Urinary bladder (tissue), 4 donors: Measurements from ENCODE around the gene KDM6A. TPM values are rescaled to one million over a fixed set of nuclear protein-coding genes. Genes with fewer than 3 reads are reported as not detected.
"Not testable (repeated sequence)": the region's sequence is repeated elsewhere in the genome, so short reads cannot be mapped to it uniquely, and the experiment has no call there.

Experiments
- DNase-seq: peaks from one replicate; pipeline ENCODE4 v3.0.0-alpha.2; 2015; ENCODE audit errors: extremely low spot score
- H3K27ac ChIP-seq: one replicate; pipeline ENCODE4 v1.5.1; 2013; ENCODE audit warnings: low read depth, mild to moderate bottlenecking, moderate library complexity
- H3K36me3 ChIP-seq: one replicate; pipeline ENCODE4 v1.6.1; 2013; ENCODE audit warnings: mild to moderate bottlenecking, moderate library complexity; ENCODE audit not compliant: insufficient read depth
- H3K4me1 ChIP-seq: one replicate; pipeline ENCODE4 v1.6.1; 2013; ENCODE audit warnings: mild to moderate bottlenecking, moderate library complexity; ENCODE audit not compliant: insufficient read depth
- H3K4me3 ChIP-seq: one replicate; pipeline ENCODE4 v1.5.1; 2013; ENCODE audit warnings: low read depth, low read length
- WGBS: extraction: QIAGEN DNeasy Blood & Tissue Kit; methylation state at CpG from one replicate; pipeline ENCODE4 v1.1.7; 2013; 5-methylcytosine and 5-hydroxymethylcytosine counted together
- polyA plus RNA-seq: library from polyadenylated mRNA; stranded (reverse); fragments of 200-250 nt; gene quantifications from one replicate; pipeline ENCODE4 v1.2.3, GENCODE V29; 2013
- total RNA-seq: library from RNA; depleted of rRNA; stranded (reverse); fragments of >200 nt; gene quantifications from one replicate; pipeline ENCODE4 v1.2.3, GENCODE V29; 2014
- donor health status: healthy with polysubstance abuse.
- donor health status: healthy.

Gene KDM6A
- total and polyA plus RNA-seq, 2 donors: 9.9 to 119 TPM

DNA sequence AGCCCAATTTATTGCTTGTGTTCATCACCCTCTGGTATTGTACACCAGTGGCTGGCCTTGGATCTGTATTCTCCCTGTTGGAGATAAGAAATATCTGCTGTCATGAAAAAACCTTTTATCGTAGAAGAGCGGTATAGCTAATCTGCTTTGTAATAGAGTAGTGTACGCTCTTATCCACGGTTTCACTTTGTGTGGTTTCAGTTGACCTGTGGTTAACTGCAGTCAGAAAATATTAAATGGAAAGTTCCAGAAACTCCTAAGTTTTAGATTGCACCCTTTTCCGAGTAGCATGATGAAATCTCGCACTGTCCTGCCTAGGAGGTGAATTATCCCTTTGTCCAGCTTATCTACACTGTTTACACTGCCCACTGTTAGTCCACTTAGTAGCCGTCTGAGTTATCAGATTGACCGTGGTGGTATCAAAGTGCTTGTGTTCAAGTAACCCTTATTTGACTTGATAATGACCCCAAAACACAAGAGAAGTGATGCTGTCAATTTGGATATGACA is 42.4 kb downstream of the KDM6A start:
- H3K4me3 ChIP-seq: no peak overlapping the region
- no peak overlapping the region for H3K27ac ChIP-seq
- H3K36me3 ChIP-seq: no peaks in the 10 kb centered on the region
- DNase-seq: no peak
- 20% methylated on average over 8 of the region's 8 CpGs for WGBS
- no peaks in the 10 kb centered on the region for H3K4me1 ChIP-seq

DNA sequence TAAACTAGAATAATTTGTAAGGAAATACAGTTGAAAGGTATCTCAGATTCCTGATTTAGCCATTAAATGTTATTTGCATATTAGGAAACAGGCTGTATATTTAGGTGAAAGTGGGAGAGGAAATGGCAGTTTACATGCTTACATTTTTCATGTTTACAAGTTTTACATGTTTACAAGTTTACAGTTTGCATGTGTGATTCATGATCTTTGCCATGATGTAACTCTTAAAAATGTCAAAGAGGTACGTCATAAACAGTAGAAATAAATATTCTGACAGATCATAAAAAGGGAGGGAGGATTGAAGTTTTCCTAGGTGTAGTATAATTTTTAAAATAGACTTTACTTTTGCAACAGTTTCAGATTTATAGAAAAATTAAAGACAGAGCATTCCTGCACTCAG is 45.7 kb downstream of the KDM6A start:
- Histone ChIP-seq H3K4me1 (no peaks in the 10 kb centered on the region), H3K36me3 (no peaks in the 10 kb centered on the region), H3K27ac (no peak overlapping the region), H3K4me3 (no peak overlapping the region)
- DNase-seq: no peak
- 29% methylated on average over 1 of the region's 1 CpG for WGBS

DNA sequence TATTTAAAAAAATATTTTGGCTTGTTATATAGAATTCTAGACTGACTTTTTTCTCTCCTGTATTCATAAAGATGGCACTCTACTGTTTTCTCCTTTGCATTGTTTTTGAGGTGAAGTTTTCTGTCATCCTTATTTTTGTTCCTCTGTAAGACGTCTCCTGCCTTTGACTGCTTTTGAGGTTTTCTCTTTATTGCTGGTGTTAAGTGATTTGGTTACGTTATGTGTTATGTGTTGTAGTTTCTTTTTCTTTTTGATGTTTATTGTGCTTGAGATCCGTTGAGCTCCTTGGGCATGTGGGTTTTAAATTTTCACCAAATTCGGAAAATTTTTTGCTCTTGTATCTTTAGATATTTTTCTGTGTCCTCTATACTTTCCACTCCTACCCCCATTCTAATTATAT is 50.0 kb downstream of the KDM6A start:
- no peaks in the 10 kb centered on the region for H3K36me3 ChIP-seq
- peaks cover 2% of the 10 kb centered on the region for H3K4me1 ChIP-seq
- no peak overlapping the region for H3K27ac ChIP-seq
- WGBS: 74% methylated on average over 4 of the region's 4 CpGs
- H3K4me3 ChIP-seq: no peak overlapping the region
- DNase-seq: no peak

DNA sequence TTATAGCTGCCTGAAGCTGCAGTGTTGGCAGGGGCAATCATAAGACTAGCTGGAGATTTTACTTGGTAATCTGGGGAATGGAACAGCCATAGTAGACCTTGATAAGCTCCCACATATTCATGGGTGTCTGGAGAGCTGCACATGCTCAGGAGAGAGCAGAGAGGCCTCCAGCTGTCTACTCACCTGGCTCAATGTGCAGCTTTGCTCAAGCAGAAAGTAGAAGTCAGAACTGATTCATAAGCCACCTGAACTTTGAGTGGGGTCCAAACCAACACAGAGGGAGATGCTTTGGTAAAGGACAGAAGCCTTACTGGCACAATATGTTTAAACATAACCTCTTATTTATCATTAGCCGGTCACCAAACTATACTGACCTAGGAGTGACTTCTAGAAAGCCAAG is 54.4 kb downstream of the KDM6A start:
- Histone ChIP-seq H3K4me1 (peaks cover 2% of the 10 kb centered on the region), H3K4me3 (no peak overlapping the region), H3K36me3 (no peaks in the 10 kb centered on the region), H3K27ac (no peak overlapping the region)
- DNase-seq: no peak
- WGBS: 76% methylated on average over 1 of the region's 1 CpG

GRCh38 chrX:44931441-44931973 is 58.5 kb downstream of the KDM6A start:
- Histone ChIP-seq H3K4me3 (no peak overlapping the region), H3K4me1 (no peaks in the 10 kb centered on the region), H3K36me3 (no peaks in the 10 kb centered on the region), H3K27ac (no peak overlapping the region)
- DNase-seq: no peak
- 88% methylated on average over 4 of the region's 4 CpGs for WGBS

- Histone ChIP-seq H3K27ac (no peak overlapping the region), H3K36me3 (no peaks in the 10 kb centered on the region), H3K4me1 (no peaks in the 10 kb centered on the region), H3K4me3 (no peak overlapping the region)
- DNase-seq: no peak
- WGBS: 84% methylated on average over 4 of the region's 4 CpGs
Measured at GRCh38 chrX:44935172-44935571, 62.2 kb downstream of the KDM6A start.

DNA sequence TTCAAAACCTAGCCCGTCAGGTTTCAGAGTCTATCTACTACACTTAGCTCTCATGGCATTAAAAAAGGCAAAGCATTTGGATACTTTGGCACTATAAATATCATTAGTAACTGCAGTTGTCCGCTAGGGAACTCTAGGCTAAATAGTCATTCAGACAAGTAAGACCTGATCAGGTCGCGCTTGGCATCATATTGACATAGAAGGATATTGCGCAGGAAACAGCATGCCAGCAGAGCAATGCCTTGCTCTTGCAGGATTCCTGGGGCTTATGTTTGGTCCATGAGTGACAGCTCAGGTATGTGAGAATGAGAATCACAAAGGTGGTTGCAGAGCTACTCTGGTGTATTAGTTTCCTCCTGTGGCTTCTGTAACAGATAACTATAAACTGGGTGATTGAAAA is 62.7 kb downstream of the KDM6A start:
- Histone ChIP-seq H3K36me3 (no peaks in the 10 kb centered on the region), H3K4me1 (no peaks in the 10 kb centered on the region), H3K27ac (no peak overlapping the region), H3K4me3 (no peak overlapping the region)
- DNase-seq: no peak
- 87% methylated on average over 5 of the region's 5 CpGs for WGBS

GRCh38 chrX:44937606-44938005 is 64.6 kb downstream of the KDM6A start:
- Histone ChIP-seq H3K27ac (no peak overlapping the region), H3K4me1 (no peaks in the 10 kb centered on the region), H3K4me3 (no peak overlapping the region), H3K36me3 (no peaks in the 10 kb centered on the region)
- 75% methylated on average over 2 of the region's 2 CpGs for WGBS
- DNase-seq: no peak

GRCh38 chrX:44938111-44938510 is 65.1 kb downstream of the KDM6A start:
- Histone ChIP-seq H3K4me1 (no peaks in the 10 kb centered on the region), H3K4me3 (no peak overlapping the region), H3K36me3 (no peaks in the 10 kb centered on the region), H3K27ac (no peak overlapping the region)
- DNase-seq: no peak
- whole genome bisulfite sequencing: 74% methylated on average over 4 of the region's 4 CpGs

DNA sequence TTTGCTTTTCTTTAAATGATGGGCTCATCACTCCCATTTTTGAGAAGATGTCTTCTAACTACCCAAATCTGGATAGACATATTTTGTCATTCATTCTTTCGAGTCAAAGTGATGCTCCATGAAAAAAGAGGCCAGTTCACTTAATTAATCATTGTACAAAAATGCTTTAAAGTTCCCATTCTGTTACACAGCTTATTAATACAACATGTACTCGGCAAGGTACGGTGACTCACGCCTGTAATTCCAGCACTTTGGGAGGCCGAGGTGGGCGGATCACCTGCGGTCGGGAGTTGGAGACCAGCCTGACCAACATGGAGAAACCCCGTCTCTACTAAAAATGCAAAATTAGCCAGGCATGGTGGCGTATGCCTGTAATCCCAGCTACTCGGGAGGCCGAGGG is 67.6 kb downstream of the KDM6A start:
- H3K4me3 ChIP-seq, DNase-seq, H3K27ac ChIP-seq, H3K36me3 ChIP-seq, H3K4me1 ChIP-seq: not testable (repeated sequence)
- 97% methylated on average over 12 of the region's 12 CpGs for WGBS

DNA sequence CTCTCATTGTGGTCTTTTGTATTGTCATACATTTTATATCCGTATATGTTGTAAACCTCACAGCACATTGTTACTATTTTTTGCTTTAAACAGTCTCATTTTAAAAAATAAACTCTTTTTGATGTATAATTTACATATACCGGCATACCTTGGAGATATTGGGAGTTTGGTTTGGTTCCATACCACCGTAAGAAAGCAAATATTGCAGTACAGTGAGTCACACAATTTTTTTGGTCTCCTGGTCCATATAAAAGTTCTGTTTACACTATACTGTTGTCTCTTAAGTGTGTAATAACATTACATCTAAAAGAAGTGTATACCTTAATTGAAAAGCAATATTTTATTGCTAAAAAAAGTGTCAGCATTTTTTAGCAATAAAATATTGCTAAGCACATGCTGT is 70.0 kb downstream of the KDM6A start:
- Histone ChIP-seq H3K36me3 (no peaks in the 10 kb centered on the region), H3K4me3 (no peak overlapping the region), H3K4me1 (no peaks in the 10 kb centered on the region), H3K27ac (no peak overlapping the region)
- DNase-seq: no peak
- WGBS: 80% methylated on average over 3 of the region's 3 CpGs

GRCh38 chrX:44944894-44945293 is 71.9 kb downstream of the KDM6A start:
- DNase-seq: no peak
- WGBS: 100% methylated on average over 1 of the region's 1 CpG
- Histone ChIP-seq H3K27ac (no peak overlapping the region), H3K36me3 (no peaks in the 10 kb centered on the region), H3K4me1 (no peaks in the 10 kb centered on the region), H3K4me3 (no peak overlapping the region)

- Histone ChIP-seq H3K4me3 (no peak overlapping the region), H3K36me3 (no peaks in the 10 kb centered on the region), H3K27ac (no peak overlapping the region), H3K4me1 (no peaks in the 10 kb centered on the region)
- no peak for DNase-seq
- 86% methylated on average over 4 of the region's 4 CpGs for WGBS
Measured at GRCh38 chrX:44945736-44946135, 72.7 kb downstream of the KDM6A start.

DNA sequence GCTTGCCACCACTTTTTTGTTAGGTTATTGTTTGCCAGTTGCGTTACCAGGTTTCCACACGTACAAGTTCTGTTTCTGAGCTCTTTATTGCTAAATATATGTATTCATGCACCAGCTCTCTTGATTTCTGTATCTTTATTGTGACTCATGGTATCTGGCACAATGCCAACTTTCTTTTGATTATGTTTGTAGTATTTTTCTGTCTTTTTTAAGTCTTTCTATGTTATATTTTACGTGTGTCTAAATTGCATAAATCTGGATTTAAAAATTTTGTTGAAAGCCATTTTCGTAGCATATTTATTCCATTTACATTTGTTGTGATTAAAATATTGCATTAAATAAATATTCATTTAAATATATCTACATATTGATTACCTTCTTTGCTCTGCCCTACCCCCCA is 73.8 kb downstream of the KDM6A start:
- WGBS: 89% methylated on average over 4 of the region's 4 CpGs
- H3K36me3 ChIP-seq: no peaks in the 10 kb centered on the region
- no peak overlapping the region for H3K4me3 ChIP-seq
- DNase-seq: no peak
- no peak overlapping the region for H3K27ac ChIP-seq
- H3K4me1 ChIP-seq: no peaks in the 10 kb centered on the region

- no peaks in the 10 kb centered on the region for H3K4me1 ChIP-seq
- DNase-seq: no peak
- H3K4me3 ChIP-seq: no peak overlapping the region
- WGBS: 94% methylated on average over 4 of the region's 4 CpGs
- no peak overlapping the region for H3K27ac ChIP-seq
- no peaks in the 10 kb centered on the region for H3K36me3 ChIP-seq
Measured at GRCh38 chrX:44947995-44948394, 75.0 kb downstream of the KDM6A start.
